GM21381 (cell line): ENCODE data around the gene RHOV.

ENCODE experiments used
- ATAC-seq: cut with Tn5 transposase; IDR thresholded peaks from one replicate; pipeline ENCODE4 v1.9.1; 2021; ENCODE audit warnings: mild to moderate bottlenecking, moderate library complexity; ENCODE audit not compliant: unreplicated experiment

RHOV gene

DNA sequence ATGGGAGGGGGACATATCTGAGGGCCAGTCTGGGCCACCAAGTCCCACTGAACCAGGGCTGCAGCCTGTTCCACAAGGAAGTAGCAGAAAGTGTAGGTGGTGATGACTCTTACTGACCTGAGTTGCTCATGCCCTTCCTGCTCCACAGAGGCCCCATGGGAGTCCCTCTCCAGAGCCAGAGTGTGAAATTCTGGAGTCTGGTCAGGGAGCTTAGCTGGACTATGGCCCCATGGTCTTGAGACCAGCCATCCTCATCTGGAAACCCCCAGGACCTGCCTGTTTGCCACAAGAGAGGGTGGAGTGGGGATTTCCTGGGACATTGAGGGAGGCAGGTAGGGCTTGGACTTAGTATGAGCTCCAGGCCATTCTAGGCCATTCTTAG, 27.2 kb downstream of the RHOV start:
- ATAC-seq: no peak

- ATAC-seq: no peak
These were observed 28.3 kb downstream of the RHOV start for GRCh38 chr15:40845511-40846284.

GRCh38 chr15:40845036-40845435, 29.0 kb downstream of the RHOV start:
- ATAC-seq: no peak

GRCh38 chr15:40844696-40845030, 29.4 kb downstream of the RHOV start:
- ATAC-seq: no peak

DNA sequence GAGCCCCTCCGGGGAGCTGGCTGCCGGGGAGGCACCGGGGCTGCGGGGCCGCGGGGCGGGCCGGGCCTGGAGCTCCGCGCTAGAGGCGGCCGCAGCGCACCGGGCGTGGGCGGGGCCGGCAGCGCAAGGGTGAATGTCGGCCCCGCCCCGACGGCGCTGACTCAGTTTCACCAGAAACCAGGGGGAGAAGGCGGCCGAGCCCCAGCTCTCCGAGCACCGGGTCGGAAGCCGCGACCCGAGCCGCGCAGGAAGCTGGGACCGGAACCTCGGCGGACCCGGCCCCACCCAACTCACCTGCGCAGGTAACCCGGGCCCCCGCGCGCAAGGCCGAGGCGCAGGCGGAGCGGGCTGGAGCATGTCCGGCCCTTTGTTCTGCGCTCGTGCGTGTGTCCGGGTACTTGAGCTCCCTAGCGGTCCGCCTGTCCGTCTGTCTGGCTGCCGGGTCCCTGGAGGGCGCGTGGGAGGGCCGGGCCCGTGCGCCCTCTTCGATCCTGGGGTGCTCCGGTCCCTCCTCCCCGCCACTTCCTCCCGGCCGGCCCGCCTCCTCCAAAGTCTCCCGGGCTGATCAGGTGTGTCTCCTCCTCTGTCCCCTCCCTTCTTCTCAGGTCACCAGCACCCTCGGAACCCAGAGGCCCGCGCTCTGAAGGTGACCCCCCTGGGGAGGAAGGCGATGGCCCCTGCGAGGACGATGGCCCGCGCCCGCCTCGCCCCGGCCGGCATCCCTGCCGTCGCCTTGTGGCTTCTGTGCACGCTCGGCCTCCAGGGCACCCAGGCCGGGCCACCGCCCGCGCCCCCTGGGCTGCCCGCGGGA, 29.9 kb downstream of the RHOV start, which contains the start of gene SPINT1:
SPINT1 (plus strand) TSS at position 164 of the 811 bp plus-strand sequence; CDS start at position 671, 507 bp downstream.
- no peak for ATAC-seq

DNA sequence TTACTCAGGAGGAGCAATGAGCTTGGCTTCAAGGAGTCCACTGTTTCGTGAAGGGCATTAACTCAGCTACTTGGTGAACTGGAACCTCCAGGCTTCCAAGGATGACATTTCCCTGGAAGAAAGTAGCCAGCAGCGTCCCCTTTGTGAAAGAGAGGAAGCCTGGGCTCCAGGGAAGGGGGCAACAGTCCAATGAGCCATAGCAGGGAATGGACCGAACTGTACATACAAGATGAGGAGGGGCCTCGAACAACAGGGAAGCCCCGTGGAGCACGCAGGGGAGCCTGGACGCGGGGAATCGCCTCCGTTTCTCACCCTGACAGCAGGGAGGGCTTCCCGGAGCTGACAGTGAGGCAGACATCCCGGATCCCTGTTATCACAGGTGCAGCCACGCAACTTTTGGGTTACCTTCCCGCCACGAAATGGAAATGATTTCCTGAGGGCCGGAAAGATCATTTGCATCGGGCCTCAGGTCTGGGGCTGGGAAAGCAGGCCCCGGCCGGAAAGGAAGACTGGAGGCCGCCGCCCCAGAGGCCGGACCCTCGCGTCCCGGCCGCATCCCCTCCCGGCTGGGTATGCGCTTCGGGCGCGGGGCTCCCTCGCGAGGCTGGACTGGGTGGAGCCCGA, 30.7 kb downstream of the RHOV start:
- ATAC-seq: no peak

DNA sequence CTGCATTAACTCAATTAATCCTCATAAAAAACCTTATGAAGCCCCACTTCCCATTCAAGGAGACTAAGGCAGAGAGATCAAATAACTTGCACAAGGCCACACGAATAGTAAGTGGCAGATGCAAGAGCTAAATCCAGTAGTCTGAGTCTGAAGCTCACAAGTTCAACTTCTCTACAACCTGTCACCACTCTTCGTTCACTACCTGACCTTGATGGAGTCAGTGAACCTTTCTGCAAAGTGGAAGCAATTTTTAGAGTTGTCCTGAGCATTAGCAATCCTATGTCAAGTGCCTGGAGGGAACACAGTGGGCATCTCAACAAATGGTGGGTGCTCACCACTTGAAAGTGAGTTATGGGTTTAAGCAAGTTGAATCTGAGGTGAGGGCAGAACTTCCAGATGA, 32.3 kb downstream of the RHOV start:
- no peak for ATAC-seq

GRCh38 chr15:40838756-40839155, 35.3 kb downstream of the RHOV start:
- ATAC-seq: no peak

- ATAC-seq: no peak
These were observed 38.0 kb downstream of the RHOV start for GRCh38 chr15:40836020-40836419.

DNA sequence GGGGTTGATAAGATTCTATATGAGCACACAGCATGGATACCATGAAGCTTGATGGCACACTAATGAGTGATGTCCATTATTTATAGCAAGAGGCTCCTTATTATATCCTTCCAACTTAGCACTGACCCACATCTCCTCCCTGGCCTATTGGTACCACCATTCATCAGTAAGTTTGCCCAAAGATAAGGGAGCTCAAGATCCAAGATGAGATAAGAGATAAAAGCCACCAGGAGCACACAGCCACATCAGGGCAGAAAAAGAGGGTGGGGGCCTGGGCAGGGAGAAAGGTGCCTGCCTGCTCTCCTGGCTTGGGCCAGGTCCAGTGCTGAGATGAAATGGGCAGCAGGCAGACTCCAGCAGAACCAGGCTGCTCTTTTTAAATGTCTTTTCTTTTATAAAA, 41.1 kb downstream of the RHOV start:
- no peak for ATAC-seq

- no peak for ATAC-seq
These were observed 42.2 kb downstream of the RHOV start for GRCh38 chr15:40831861-40832260.

- no peak for ATAC-seq
These were observed 43.1 kb downstream of the RHOV start for GRCh38 chr15:40830884-40831283.

GRCh38 chr15:40829115-40829514, 44.9 kb downstream of the RHOV start:
- ATAC-seq: no peak

- ATAC-seq: no peak
These were observed 45.5 kb downstream of the RHOV start, which contains the start of gene PPP1R14D for GRCh38 chr15:40828447-40829036. Gene PPP1R14D (minus strand): TSS chr15:40828708. CDS start chr15:40828641, 67 bp downstream.

DNA sequence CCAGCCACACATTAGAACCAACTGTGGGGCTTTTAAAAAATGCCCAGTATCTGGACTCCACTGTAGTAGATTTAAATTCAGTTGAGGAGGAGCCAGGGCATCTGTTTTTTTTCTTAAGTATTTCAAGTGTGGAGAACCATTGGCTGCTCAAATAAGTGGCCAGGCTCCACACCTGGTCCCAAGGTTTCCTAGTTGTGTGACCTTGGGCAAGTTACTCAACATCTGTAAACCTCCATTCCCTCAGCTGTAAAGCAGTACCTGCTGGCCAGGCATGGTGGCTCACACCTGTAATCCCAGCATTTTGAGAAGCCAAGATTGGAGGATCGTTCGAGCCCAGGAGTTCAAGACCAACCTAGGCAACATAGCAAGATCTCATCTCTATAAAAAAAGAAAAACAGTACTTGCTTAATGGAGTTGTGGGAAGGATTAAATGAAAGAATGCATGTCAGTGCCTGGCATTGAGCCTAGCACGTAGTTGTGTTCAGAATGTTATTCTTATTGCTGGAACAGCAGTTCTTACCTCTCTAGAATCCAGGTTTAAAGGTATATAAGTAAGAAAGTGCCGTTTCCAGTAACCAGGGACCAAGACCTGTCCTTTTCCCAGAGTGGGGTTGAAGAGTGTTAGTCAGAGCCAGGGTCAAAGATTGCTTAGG, 47.5 kb downstream of the RHOV start:
- ATAC-seq: no peak

GRCh38 chr15:40825661-40826422, 48.2 kb downstream of the RHOV start:
- no peak for ATAC-seq

GRCh38 chr15:40823572-40824343, 50.3 kb downstream of the RHOV start:
- ATAC-seq: no peak
